ENCODE results near the gene KIF24. TPM values are rescaled to one million over a fixed set of nuclear protein-coding genes. Genes with fewer than 3 reads are reported as not detected.

The KIF24 gene
- 1 to 10 TPM; 8.4 to 8.6 TPM for total RNA-seq

- no peaks in the 10 kb centered on the region for H3K9me3 Mint-ChIP-seq
- ChIA-PET POLR2A (interaction anchor here (1.9 kb wide), 2 partner anchors 47 to 281 kb away, joined by 6 to 7 read pairs; partner anchors contain the start of genes MYORG and UBAP2), CTCF (interaction anchor here (1.7 kb wide), 1 partner anchor 48 kb away, joined by 10 read pairs; the partner anchor contains the start of gene MYORG)
- no peaks in the 10 kb centered on the region for H3K27me3 Mint-ChIP-seq
- peak within 1 kb of the TSS; percentile 87 for H3K4me3 Mint-ChIP-seq
- H3K27ac Mint-ChIP-seq = peak within 1 kb of the TSS; percentile 93
- H3K36me3 Mint-ChIP-seq (ENCODE audit: low read depth) = peaks cover 3% of the 10 kb centered on the region
- peak; percentile 97 for DNase-seq
- H3K4me1 Mint-ChIP-seq = peaks cover 45% of the 10 kb centered on the region
These were observed at the start of gene KIF24, which contains the start of gene NUDT2 for GRCh38 chr9:34328987-34329832. Gene KIF24 (minus strand): TSS chr9:34329268. CDS start chr9:34311346, 17,922 bp downstream. Gene NUDT2 (plus strand): TSS chr9:34329569. CDS start chr9:34339040, 9,471 bp downstream.

GRCh38 chr9:34378376-34379060 is 49.5 kb upstream of the KIF24 start:
- Mint-ChIP-seq H3K4me1 (peaks cover 45% of the 10 kb centered on the region), H3K4me3 (peak overlapping the region; percentile 2), H3K27me3 (peaks cover 12% of the 10 kb centered on the region), H3K36me3 (ENCODE audit: low read depth) (no peaks in the 10 kb centered on the region), H3K9me3 (no peaks in the 10 kb centered on the region), H3K27ac (no peak overlapping the region)
- no peak for DNase-seq
- ChIA-PET POLR2A (interaction anchor here (0.6 to 2.6 kb wide), 5 partner anchors 10 to 287 kb away, joined by 3 to 13 read pairs (median 3); no protein-coding TSS in a partner anchor), CTCF (interaction anchor here (1.1 to 7.0 kb wide), 12 partner anchors 10 to 563 kb away, joined by 3 to 109 read pairs (median 4); no protein-coding TSS in a partner anchor)

- CTCF ChIA-PET = interaction anchor here (1.1 to 7.0 kb wide), 9 partner anchors 13 to 562 kb away, joined by 3 to 109 read pairs (median 4); partner anchors contain the start of genes DNAI1 and FAM219A
- Mint-ChIP-seq H3K9me3 (no peaks in the 10 kb centered on the region), H3K27me3 (peaks cover 12% of the 10 kb centered on the region), H3K4me3 (peak overlapping the region; percentile 85), H3K27ac (no peak overlapping the region), H3K36me3 (ENCODE audit: low read depth) (peaks cover 2% of the 10 kb centered on the region), H3K4me1 (peaks cover 45% of the 10 kb centered on the region)
- DNase-seq = no peak
- POLR2A ChIA-PET = interaction anchor here (1.0 to 2.6 kb wide), 9 partner anchors 40 to 561 kb away, joined by 3 to 13 read pairs (median 3); partner anchors contain the start of genes DCTN3 and SIGMAR1
These were observed 48.3 kb upstream of the KIF24 start for GRCh38 chr9:34377404-34377746.

GRCh38 chr9:34376596-34377403 is 47.7 kb upstream of the KIF24 start, which contains the start of gene MYORG:
Gene MYORG (minus strand): TSS chr9:34376898. CDS start chr9:34372943, 3,955 bp downstream.
- Mint-ChIP-seq H3K4me3 (peak within 1 kb of the TSS; percentile 85), H3K27ac (peak within 1 kb of the TSS; percentile 72), H3K27me3 (peaks cover 11% of the 10 kb centered on the region), H3K9me3 (no peaks in the 10 kb centered on the region), H3K4me1 (peaks cover 45% of the 10 kb centered on the region), H3K36me3 (ENCODE audit: low read depth) (peaks cover 4% of the 10 kb centered on the region)
- CTCF ChIA-PET = interaction anchor here (1.1 to 7.0 kb wide), 10 partner anchors 12 to 327 kb away, joined by 3 to 109 read pairs (median 4); partner anchors contain the start of genes DNAI1 and FAM219A
- peak; percentile 99 for DNase-seq
- POLR2A ChIA-PET = interaction anchor here (1.0 to 2.6 kb wide), 10 partner anchors 39 to 561 kb away, joined by 3 to 13 read pairs (median 4); partner anchors contain the start of genes DCTN3 and SIGMAR1

GRCh38 chr9:34375901-34376595 is 47.0 kb upstream of the KIF24 start:
- POLR2A ChIA-PET = interaction anchor here (1.2 to 2.9 kb wide), 6 partner anchors 45 to 560 kb away, joined by 3 to 13 read pairs (median 6); partner anchors contain the start of genes SIGMAR1 and UBAP1
- peak overlapping the region; percentile 72 for H3K27ac Mint-ChIP-seq

GRCh38 chr9:34374905-34375552 is 46.0 kb upstream of the KIF24 start:
- Mint-ChIP-seq H3K4me1 (peaks cover 28% of the 10 kb centered on the region), H3K27ac (no peak overlapping the region), H3K4me3 (peak overlapping the region; percentile 85), H3K36me3 (ENCODE audit: low read depth) (peaks cover 19% of the 10 kb centered on the region), H3K27me3 (peaks cover 8% of the 10 kb centered on the region), H3K9me3 (no peaks in the 10 kb centered on the region)
- no peak for DNase-seq
- ChIA-PET POLR2A (interaction anchor here (1.2 to 2.9 kb wide), 3 partner anchors 43 to 196 kb away, joined by 3 to 8 read pairs (median 3); partner anchors contain the start of gene UBAP1), CTCF (interaction anchor here (0.8 to 7.0 kb wide), 5 partner anchors 29 to 371 kb away, joined by 3 to 109 read pairs (median 4); no protein-coding TSS in a partner anchor)

More at GRCh38 chr9:34375901-34376595, 47.0 kb upstream of the KIF24 start:
- Mint-ChIP-seq H3K4me3 (peak overlapping the region; percentile 85), H3K4me1 (peaks cover 38% of the 10 kb centered on the region), H3K9me3 (no peaks in the 10 kb centered on the region), H3K27me3 (peaks cover 8% of the 10 kb centered on the region), H3K36me3 (ENCODE audit: low read depth) (peaks cover 10% of the 10 kb centered on the region)
- peak; percentile 62 for DNase-seq
- CTCF ChIA-PET = interaction anchor here (1.2 to 7.0 kb wide), 8 partner anchors 12 to 326 kb away, joined by 3 to 109 read pairs (median 4); partner anchors contain the start of genes DNAI1 and FAM219A

GRCh38 chr9:34374339-34374738 is 45.3 kb upstream of the KIF24 start:
- H3K27ac Mint-ChIP-seq = no peak overlapping the region
- H3K36me3 Mint-ChIP-seq (ENCODE audit: low read depth) = peaks cover 23% of the 10 kb centered on the region
- H3K9me3 Mint-ChIP-seq = no peaks in the 10 kb centered on the region
- H3K4me1 Mint-ChIP-seq = peaks cover 21% of the 10 kb centered on the region
- ChIA-PET CTCF (interaction anchor here (0.7 to 7.0 kb wide), 3 partner anchors 41 to 1001 kb away, joined by 3 to 109 read pairs (median 4); no protein-coding TSS in a partner anchor), POLR2A (interaction anchor here (1.3 to 2.9 kb wide), 3 partner anchors 11 to 196 kb away, joined by 3 to 8 read pairs (median 6); partner anchors contain the start of gene UBAP1)
- DNase-seq = no peak
- H3K4me3 Mint-ChIP-seq = no peak overlapping the region
- peaks cover 8% of the 10 kb centered on the region for H3K27me3 Mint-ChIP-seq

GRCh38 chr9:34373749-34374148 is 44.7 kb upstream of the KIF24 start:
- DNase-seq = no peak
- peaks cover 27% of the 10 kb centered on the region for H3K36me3 Mint-ChIP-seq (ENCODE audit: low read depth)
- POLR2A ChIA-PET = interaction anchor here (1.6 to 2.9 kb wide), 3 partner anchors 10 to 326 kb away, joined by 3 to 8 read pairs (median 6); partner anchors contain the start of genes UBAP1 and UBAP2
- no peak overlapping the region for H3K27ac Mint-ChIP-seq
- peaks cover 18% of the 10 kb centered on the region for H3K4me1 Mint-ChIP-seq
- peaks cover 4% of the 10 kb centered on the region for H3K9me3 Mint-ChIP-seq
- H3K27me3 Mint-ChIP-seq = peaks cover 5% of the 10 kb centered on the region
- no peak overlapping the region for H3K4me3 Mint-ChIP-seq
- CTCF ChIA-PET = no interaction called here

GRCh38 chr9:34372467-34373011 is 43.5 kb upstream of the KIF24 start:
- Mint-ChIP-seq H3K9me3 (peaks cover 4% of the 10 kb centered on the region), H3K27ac (no peak overlapping the region), H3K27me3 (no peaks in the 10 kb centered on the region), H3K4me1 (peaks cover 14% of the 10 kb centered on the region), H3K4me3 (no peak overlapping the region), H3K36me3 (ENCODE audit: low read depth) (peaks cover 33% of the 10 kb centered on the region)
- DNase-seq = no peak
- ChIA-PET CTCF (interaction anchor here (1.0 kb wide), 1 partner anchor 45 kb away, joined by 3 read pairs; no protein-coding TSS in a partner anchor), POLR2A (interaction anchor here (1.6 to 1.8 kb wide), 2 partner anchors 9 to 324 kb away, joined by 3 to 6 read pairs; partner anchors contain the start of gene UBAP2)

- peaks cover 37% of the 10 kb centered on the region for H3K36me3 Mint-ChIP-seq (ENCODE audit: low read depth)
- H3K4me1 Mint-ChIP-seq = peaks cover 11% of the 10 kb centered on the region
- peaks cover 4% of the 10 kb centered on the region for H3K9me3 Mint-ChIP-seq
- ChIA-PET CTCF (no interaction called here), POLR2A (interaction anchor here (1.6 kb wide), 1 partner anchor 324 kb away, joined by 3 read pairs; the partner anchor contains the start of gene UBAP2)
- no peaks in the 10 kb centered on the region for H3K27me3 Mint-ChIP-seq
- no peak overlapping the region for H3K4me3 Mint-ChIP-seq
- DNase-seq = no peak
- no peak overlapping the region for H3K27ac Mint-ChIP-seq
These were observed 42.9 kb upstream of the KIF24 start for GRCh38 chr9:34371886-34372466.

Measured in activated CD4-positive, alpha-beta memory T cell treated with anti-CD3 and anti-CD28 coated beads, Interleukin-2, amount 10 ng/mL, durations not matched to agents 7 days and 5 days (primary cell).